ENCODE measurements around the gene IFT43.

Gene IFT43

DNA sequence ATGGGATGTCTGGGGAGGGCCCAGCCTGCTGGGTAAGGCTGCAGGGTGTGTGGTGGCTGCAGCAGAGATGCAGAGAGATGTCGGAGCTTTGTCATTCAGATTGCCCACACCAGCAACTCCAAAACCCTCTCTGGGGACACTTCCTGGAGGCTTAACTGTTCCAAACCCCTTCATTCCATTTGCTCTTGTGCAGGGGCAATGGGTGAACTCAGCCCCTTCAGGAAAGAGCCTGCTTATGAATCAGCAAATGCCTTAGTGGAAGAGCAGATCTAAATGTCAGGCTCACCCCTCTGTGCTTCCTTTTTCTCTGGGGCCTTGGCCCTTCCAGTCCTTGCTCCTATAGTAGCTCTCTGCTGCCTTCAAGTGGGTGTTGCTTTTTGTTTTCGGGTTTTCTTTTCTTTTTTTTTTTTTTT, 129.5 kb downstream of the IFT43 start:
- no peak for DNase-seq

DNA sequence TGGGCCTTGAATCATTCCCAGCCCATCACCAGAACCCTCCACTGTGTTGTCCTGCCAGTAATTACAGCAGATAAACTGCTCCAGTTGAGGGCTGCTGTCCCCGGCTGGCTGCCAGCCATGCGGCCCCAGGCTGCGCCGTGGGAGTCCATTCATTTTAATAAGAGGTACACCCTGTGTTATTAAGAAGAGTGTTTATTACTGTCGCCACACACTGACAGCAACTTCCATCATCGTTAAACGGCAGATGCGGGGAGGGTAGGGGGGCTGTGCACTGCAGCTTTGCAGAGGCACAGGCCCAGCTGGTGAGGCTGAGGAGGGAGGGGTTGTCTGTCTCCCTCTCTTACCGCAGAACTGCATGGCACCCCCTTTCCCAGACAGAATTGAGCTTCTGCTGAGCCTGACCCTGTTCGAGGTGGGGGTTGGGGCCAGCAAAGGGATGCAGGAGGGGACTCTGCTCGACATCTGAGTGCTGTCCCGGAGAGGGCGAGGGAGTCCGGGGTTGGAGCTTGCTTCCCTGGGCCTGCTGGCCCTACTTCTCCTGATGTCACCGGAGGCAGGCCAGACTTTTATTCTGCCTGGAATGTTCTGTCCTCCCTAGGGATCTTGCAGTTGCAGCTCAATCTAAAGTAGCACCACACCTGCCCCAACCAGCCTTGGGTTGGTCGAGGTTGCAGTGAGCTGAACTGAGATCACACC, 132.4 kb downstream of the IFT43 start:
- DNase-seq: no peak

DNA sequence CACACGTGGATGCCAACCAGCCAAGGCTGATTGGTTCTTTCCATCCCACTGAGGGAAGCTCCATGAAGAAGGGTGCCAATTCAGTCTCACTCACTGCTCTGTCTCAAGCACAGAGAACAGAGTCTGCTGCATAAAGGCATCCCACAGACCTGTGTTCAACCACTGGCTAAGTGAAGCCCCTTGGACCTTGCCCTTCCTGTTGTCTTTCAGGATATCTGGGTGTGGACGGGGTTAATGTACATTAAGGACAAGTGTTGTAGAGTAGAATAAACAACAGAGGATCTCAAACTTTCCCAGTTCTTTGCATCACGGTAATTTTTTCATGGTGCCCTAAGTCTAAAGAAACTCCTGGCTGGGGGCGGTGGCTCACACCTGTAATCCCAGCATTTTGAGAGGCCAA, 133.0 kb downstream of the IFT43 start:
- no peak for DNase-seq

DNA sequence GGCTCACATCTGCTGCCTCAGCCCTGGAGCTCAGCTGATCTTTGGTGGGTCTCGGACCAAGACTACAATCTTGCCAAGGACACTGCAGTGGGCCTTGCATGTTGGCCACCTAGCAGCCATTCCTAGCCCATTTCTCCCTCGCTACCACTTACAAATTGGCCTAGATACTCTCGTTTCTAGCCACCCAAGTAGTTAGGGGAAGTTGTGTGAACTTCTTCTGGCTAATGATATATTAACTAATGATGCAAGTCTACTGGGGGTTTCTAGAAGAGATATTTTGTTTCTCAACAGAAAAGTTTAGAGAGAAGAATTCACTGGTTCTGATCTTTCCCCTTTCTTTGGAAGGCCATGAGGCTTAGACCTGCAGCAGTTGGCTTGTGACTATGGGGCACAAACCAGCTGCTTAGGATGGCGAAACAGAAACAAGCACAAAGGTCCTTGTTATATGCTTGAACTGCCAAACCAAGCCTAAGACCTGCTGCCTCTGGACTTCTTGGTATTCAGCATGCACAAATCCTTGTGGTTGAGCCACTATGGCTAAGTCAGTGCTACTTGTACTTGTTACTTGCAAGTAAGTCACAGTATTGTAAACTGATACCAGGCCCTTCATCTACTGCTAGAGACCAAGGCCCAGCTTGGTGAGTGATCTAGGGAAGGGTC, 135.7 kb downstream of the IFT43 start:
- DNase-seq: no peak

DNA sequence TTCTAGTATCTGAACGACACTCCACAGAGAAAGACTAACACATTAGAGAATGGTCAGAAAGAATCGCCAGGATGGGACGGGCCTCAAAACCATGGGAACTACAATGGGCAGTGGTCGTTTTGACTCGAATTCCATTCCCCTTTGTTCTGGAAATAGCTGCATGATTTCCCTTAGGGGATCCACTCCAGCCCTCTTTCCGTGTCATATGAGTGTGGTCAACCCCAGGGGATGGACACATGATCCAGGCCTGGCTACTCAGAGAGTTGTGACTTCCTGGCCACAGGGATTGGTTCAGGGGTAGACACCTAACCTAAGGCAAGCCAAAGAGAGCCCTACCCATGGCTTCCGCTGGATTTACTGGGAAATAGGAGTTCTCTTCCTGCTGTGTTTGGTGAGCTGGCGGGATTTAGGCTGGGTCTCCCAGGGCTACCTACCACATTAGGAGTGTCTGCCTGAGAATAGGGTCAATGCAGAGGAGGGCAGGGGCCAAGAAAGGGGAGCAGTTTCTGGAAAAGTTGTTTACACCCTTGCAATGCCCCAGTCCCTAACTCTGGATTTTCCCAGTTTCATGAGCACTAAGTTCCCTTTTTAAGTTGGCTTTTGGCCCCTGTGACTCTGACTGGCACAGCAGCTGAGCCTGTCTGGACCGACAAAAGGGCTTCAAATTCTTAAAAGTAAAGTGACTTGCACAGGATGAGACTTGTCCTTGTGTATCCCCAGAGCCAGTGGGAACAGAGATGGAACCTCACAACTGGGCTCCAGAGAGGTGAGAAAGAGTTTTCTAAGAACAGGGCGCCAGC, 138.1 kb downstream of the IFT43 start:
- DNase-seq: no peak

DNA sequence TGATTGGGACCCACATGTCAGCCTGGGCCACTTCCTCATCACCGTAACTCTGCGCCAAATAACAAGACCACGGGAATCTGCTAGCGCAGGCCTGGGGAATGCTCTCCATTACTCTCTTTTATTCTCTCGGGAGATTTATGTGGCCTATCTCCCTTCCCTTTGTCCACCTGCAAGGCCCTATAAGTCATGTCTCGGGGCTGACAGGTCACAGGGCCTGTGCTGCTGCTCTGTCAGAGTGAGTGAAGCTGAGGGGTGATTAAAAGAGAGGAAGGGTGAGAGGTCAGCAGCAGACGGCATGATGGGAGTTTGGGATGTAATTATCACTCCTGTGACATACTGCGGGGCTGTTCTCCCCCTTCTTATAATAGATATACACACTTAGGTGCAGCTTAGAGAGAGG, 139.9 kb downstream of the IFT43 start:
- no peak for DNase-seq

DNA sequence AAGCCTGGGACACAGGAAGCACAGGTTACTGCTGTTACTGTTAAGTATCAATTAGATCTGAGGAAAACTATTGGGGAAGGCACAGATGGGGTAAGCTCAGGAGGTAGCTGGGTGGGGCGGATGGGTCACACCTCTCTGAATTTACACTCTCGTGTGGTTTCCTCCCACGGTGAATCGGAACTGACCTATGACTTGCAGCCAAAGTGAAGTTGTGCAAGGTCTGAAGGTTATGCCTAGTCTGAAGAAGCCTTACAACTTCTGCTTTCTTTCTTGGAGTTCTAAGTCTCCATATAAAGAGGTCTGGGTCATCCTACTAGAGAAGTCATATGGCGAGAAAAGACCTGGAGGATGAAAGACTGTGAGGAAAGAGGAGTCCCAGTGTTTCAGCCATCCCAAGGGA, 140.5 kb downstream of the IFT43 start:
- DNase-seq: no peak

DNA sequence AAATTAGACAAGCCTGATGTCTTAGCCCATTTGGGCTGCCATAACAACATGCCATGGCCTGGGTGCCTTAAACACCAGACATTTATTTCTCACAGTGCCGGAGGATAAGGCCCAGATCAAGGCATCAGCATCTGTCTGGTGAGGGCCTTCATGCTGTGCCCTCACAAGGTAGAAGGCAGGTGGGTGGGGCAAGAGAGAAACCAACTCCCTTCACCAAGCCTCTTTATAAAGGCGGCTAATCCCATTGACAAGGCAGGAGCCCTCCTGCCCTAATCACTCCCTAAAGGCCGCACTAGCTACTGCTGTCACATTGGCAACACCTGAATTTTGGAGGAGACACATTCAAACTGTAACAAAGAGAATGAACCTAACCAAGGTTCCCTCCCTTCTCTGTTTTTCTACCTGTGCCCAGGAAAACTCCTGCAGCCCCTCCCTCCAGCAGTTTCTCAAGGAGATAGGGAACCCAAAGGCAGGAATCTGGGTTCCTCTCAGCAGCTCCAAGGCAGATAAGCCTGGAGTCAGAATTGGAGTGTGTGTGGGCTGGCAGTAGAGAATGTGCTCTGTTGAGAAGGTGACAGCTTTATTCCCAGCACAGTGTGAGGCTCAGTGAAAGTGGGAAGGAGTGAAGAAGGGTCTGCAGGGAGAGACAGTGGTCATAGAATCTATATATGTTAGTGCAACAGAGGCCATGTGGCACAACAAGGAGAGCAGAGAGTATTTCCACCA, 144.5 kb downstream of the IFT43 start:
- no peak for DNase-seq

DNA sequence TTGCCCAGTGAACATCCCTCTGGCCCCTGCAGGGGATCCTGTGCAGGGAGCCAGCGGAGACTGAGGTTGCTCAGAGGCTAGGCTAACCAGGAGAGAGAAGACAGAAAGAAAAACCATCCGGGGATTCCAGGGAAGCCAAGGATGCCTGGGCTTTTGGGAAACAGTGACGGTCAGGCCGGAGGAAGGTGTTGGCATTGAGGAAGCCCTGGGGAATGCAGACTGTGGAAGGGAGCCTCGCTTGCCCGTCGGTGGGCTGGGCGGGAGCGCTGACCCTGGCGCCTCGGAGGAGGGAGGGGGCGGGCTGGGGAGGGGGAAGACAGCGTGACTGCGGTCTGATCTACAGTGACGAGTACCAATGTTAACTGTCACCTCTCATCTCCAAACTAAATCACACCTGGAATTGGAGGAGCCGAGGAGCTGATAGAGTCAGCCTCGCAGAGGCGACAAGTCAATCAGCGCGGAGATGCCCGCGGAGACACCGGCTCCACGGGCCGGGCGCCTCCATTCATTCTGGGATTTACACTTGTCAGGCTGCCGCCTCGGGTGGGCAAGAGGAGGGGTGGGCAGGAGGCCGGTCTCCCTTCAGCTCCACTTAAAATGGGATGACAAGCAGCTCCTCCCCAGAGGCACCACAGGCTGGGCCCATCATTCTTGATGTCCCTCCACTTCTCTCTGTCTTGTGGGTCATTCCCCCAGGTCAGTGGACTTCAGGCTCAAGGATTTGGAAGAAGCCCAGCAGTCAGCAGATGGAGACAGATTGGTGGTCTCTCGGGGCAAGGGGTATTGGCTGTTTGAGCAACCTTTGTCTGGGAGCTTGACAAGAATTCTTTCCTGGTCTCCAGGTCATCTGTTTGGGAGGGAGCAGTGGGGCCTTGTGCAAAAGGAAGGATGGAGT, 145.8 kb downstream of the IFT43 start:
- no peak for DNase-seq

DNA sequence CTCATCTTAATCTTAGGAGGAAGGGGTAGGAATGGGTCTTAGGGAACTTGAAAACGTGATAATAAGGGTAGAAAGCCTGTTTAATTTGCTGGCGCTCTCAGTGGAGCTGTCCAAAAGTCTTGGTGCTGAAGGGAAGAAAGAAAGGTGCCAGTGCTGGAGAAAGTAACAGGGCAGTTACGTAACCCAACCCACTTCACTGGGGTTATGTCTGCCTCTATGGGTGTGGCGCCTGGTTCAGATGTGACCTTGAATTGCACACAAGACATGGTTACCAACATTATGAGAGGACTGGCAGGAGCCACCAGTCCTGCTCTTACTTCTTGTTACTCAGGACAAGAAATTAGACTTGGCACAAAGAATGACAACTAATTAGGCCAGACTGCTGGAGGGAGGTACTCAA, 147.5 kb downstream of the IFT43 start:
- DNase-seq: no peak

All from T-helper 9 cell (primary cell).